GM21723 (cell line): Measurements from ENCODE around the gene GTSE1.

ENCODE experiments used
- ATAC-seq: cut with Tn5 transposase; IDR thresholded peaks from one replicate; pipeline ENCODE4 v1.9.1; 2021; ENCODE audit warnings: mild to moderate bottlenecking, moderate library complexity; ENCODE audit not compliant: unreplicated experiment

Gene GTSE1

DNA sequence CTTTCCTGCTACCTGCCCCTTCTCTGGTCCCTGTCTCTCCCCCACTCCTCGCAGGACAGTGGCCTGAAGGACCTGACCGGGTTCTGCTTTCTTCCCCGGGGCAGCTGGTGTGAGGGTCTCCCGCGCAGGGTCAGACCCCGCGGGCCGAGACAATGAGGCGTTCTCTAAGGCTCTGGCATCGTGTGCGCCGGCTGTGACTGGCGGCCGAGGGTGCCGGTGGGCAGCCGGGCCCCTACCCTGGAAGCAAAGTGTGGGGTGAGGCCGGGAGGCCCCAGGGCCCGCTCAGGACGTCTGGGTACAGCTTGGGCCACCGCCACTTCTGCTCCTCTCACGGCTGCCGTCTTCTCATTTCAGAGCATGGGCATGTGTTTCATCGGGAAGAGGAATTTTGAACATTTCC, 55.1 kb downstream of the GTSE1 start:
- ATAC-seq, result no peak

DNA sequence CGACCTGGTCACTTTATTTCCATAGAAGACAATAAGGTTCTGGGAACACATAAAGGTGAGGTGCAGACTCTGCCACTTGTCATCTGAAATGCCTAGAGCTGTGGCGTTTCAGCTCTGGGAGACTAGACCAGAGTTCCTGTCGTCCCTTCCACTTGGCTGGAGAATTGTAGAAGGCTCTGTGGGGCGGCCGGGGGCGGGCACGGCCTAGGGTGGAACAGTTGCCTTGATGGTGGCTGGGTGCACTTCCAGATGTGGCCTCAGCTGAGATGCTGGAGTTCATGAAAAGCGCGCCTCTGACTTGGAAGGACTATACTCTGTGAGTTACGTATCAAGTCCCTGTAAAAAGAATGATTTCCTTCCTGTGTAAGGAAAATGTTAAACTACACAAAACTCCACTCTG, 55.6 kb downstream of the GTSE1 start:
- ATAC-seq, result no peak

- no peak for ATAC-seq
Measured at GRCh38 chr22:46352691-46353386, 56.2 kb downstream of the GTSE1 start.

GRCh38 chr22:46353483-46354105, 56.9 kb downstream of the GTSE1 start:
- no peak for ATAC-seq

GRCh38 chr22:46354176-46354992, 57.7 kb downstream of the GTSE1 start:
- no peak for ATAC-seq

DNA sequence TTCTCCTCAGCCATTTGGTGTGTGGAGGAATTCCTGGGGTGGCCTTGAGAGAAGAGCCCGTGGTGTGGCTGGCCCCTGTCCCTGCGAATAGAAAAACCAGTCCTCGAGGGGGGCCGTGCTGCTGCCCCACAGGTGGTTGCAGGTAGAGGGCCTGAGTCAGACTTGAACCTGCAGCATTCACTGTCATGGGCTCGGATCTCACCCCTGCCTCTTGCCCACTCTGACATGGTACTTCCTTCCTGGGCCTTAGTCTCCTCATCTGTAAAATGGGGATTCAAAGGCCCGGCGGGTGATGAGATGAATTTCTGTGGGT, 58.3 kb downstream of the GTSE1 start:
- ATAC-seq, result no peak

DNA sequence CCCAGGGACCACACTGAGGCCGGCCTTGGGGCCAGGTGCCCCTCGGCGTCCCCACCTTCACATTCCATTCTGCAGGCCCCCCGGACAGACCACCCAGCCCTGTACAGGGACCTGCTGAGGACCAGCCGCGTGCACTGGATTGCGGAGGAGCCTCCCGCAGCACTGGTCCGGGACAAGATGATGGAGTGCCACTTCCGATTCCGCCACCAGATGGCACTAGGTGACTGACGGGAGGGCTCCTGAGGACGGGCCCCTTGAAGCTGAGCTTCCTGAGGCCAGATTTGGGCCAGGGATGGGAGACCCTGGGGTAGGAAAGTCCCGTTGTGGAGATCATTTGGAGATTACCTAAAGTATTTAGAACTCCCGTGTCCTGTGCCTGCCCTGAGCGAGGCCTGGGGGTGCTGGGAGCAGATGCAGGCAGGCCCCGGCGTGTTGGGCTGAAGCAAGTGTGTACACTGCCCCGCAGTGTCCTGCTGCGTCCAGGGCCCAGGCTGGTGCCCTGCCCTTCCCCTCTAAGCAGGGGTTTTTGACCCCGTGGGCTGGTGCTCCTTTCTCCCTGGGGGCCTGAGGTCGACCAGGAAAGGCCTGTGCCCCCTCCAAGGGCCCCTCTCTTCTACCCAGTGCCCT, 58.8 kb downstream of the GTSE1 start:
- ATAC-seq, result no peak

DNA sequence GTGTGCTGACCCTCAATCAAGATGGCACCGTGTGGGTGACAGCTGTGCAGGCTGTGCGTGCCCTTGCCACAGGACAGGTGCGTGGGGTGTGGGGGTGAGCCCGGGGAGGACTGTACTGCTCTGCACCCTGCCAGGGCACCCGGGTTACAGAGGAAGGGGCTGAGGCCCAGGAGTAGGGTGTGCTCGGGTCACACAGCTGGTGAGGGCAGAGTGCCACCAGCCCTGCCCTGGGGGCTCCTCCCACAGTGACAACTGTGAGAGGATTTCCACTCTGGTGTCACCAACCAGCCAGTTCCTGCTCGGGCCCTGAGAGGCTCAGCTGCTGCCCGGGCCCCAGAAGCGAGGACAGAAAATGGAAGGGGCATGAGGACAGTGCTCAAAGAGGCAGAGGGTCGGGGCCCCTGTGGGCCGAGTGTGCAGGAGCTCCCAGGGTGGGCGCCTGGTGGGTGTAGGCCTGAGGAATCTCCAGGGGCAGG, 59.4 kb downstream of the GTSE1 start:
- ATAC-seq, result no peak

DNA sequence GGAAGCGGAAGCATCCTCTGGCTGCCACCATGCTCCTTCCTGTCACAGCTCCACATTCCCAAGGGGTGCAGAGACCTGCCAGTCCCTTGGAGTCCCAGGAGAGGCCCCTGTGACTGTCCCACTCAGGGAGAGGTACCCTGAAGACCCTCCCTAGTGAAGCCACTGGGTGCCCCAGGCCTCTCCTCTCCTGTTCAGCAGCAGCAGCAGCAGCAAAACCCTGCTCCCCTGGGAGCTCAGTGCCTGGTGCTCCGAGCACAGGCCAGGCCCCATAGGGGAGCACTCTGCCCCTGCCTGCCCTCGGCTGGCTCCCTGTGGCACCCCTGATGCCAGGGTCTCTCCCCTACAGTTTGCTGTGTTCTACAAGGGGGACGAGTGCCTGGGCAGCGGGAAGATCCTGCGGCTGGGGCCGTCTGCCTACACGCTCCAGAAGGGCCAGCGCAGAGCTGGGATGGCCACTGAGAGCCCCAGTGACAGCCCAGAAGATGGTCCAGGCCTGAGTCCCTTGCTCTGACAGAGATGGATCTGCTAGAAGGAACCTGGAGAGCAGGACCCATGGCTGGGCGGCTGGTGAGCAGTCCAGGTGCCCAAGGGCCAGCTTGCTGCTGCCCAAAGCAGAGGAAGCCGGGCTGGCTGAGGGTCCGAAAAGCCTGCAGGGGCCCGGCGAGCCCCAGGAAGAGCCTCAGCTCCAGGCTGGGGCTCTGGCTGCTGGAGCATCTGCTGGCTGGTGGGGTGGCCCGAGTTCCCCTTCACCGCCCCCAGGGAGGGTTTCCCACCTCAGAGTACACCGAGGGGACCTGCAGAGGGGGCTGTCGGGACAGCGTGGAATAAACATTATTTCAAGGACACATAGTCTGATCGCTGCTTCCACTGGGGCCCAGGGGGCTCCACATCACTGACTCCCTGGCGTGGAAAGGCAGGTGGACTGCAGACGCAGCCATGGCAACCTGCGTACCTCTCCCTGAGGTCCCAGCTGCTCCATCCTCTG, 60.1 kb downstream of the GTSE1 start:
- no peak for ATAC-seq

DNA sequence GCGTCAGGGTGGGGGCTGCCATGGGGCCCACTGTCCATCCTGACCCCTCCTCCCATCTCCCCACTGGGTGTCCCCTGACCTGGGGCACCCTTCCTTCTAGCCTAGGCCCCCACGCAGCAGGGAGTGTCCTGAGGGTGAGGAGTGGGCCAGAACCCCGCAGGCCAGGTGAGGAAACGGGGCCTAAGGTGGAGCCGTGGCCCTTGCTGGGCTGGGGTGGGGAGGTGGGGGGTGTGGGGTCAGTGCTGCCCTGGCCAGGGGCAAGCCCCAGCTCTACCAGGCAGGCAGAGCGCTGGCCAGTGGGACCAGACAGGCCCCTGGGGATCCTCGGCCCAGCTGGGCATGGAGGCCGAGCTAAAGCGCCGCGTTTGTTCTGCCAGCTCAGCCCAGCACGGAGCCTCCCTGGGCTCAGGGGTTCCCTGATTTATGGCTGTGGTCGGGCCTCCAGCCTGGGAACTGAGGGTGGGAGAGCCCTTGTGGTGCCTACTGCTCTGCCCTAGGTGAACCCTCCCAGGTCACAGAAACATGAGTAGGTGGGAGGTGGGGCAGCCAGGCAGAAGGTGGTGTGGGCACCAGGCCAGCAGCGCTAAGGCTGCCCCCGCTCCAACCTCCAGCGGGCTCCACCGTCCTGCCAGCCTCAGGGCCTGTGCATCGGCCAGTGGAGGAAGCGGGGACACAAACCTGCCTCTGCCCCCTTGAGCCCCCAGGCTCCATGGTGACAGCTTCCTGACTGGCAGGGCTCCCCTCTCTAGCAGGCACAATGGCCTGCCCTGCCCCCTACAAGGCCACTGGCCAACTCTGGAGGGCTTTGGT, 61.2 kb downstream of the GTSE1 start:
- no peak for ATAC-seq

- no peak for ATAC-seq
Measured at GRCh38 chr22:46358766-46359165, 62.1 kb downstream of the GTSE1 start.

DNA sequence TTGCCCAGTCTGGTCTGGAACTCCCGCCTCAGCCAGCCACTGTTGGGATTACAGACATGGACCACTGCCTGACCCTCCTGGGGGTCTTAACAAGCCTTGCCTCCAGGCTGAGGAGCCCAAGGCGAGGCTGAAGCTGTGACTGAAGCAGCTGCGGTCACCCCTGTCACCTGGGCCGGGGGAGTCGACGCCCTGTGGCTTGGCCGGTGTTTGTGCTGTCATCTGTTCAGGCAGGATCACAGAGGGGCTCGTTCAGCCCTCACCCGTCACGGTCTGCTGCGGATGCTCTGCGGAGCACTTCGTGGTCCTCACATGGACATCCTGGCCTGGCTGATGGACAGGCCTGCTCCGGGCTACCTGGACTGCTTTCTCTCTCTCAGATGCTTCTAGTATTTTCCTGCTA, 62.7 kb downstream of the GTSE1 start:
- no peak for ATAC-seq

DNA sequence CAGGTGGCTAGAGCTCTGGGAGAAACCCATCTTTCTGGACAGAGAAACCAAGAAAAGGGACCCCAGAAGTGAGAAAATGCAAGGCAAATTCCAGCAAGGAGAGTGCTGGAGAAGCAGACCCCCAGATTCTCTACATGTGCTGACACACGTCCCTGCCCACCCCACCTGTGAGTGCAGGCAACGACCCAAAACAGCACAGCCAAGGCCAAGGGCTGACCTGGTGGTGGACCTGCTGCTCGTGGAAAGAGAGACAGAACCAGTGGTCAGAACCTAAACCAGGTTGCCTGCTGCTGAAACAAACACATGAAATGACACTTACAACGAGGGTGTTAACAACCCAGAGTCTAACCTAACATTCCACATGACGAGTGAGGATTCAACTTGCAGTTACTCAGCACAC, 63.4 kb downstream of the GTSE1 start:
- ATAC-seq, result no peak

GRCh38 chr22:46360891-46361290, 64.2 kb downstream of the GTSE1 start:
- no peak for ATAC-seq

GRCh38 chr22:46361826-46362202, 65.1 kb downstream of the GTSE1 start:
- no peak for ATAC-seq

GRCh38 chr22:46362203-46362933, 65.7 kb downstream of the GTSE1 start:
- no peak for ATAC-seq

- no peak for ATAC-seq
Measured at GRCh38 chr22:46362934-46363515, 66.4 kb downstream of the GTSE1 start.

DNA sequence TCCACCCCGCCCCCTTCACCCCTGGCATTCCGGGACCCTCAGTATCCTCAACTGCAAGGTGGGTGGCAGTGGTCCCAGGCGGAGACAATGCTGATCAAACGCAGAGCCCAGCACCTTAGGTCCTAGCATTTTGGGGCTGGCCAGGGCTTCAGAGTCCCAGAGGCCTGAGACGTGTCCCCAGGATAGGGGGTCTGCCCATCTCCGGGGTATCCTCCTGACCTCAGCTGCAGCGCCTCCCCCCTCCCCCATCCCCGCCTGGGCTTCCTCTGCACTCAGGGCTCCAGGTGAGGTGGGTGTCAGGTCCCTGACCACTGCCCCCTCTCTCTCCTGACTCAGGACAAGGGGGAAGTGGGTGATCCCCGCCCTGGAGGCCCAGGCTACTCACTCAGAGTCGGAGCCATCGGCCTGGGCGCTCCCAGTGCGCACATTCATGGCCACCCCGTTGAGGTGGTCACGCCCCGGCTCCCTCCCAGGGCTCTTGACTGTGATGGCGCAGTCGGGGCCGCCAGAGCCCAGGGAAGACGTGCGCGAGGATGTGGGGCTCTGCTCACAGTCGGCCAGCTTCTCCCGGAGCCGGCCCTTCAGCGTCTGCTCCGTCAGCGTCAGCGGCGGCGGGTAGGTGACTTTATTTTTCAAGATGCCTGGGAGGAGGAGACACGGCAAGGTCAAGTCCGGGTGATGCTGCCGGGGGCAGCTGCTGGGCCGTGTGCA, 67.1 kb downstream of the GTSE1 start:
- ATAC-seq, result no peak
